Activated CD8-positive, alpha-beta memory T cell treated with anti-CD3 and anti-CD28 coated beads for 1 hour (primary cell): ENCODE measurements around the gene FBXO8.
A peak's percentile ranks its signal among the peaks of the same experiment; 100 is the strongest.
"Not testable (repeated sequence)": the region's sequence is repeated elsewhere in the genome, so short reads cannot be mapped to it uniquely, and the experiment has no call there.

ENCODE experiments used
- DNase-seq, 2 donors: peaks; one replicate each; pipeline ENCODE4 v3.0.0-alpha.2; 2020; ENCODE audit warnings: low read depth in 1 of 2; ENCODE audit errors: extremely low read depth in 1 of 2

FBXO8 gene, protein sequence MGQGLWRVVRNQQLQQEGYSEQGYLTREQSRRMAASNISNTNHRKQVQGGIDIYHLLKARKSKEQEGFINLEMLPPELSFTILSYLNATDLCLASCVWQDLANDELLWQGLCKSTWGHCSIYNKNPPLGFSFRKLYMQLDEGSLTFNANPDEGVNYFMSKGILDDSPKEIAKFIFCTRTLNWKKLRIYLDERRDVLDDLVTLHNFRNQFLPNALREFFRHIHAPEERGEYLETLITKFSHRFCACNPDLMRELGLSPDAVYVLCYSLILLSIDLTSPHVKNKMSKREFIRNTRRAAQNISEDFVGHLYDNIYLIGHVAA

DNA sequence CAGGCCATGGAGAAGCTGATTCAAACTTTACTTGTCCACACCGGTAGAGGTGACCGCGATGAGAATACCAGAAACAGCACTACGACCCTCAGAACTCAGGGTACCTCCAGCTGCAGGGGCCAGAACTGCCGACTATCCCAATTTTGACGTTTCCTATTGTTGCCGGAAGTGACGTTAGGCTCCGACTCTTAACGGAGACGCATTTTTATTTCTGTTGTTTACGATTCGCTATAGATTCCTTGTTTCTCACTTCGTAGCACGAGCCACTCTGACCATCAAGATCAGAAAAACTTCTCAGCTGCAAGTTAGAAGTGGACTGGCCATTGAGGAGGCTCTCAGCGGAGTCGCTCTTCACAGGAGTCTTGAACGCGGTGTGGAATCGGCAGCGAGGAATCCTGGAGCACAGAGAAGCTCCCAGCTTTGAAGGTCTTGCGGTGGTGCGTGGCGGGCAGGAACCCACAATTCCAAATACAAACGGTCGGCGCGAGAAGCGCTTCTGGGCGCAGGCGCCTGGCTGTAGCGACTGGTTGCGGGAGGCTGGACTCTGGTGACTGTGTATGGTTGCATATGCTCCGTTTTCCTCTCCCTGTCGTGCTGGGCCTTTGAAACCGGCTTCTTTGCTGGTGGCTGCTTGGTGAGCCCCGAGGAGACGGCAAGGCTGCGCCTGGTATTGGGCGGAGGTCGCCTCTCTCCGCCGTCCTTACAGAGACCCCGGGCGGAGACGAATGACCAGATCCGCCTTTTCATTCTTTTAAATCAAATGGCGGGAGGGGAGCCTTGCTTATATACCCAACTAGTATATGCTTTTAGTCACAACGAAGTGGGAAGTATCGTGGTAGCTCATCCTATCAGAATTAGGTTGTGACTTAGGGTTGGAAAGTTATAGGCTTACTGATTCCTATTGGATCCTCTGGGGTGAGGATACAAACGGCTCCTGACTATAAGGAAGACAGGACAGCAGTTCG lies at the start of gene FBXO8, which contains the start of gene CEP44:
Gene FBXO8 (minus strand): TSS at position 161 of the 965 bp plus-strand sequence. CDS start 20,575 bp downstream, outside the sequence.
Gene CEP44 (plus strand): TSS at position 405 of the 965 bp plus-strand sequence. CDS start 15,211 bp downstream, outside the sequence.
- DNase-seq: peak; percentile 20 to 40

DNA sequence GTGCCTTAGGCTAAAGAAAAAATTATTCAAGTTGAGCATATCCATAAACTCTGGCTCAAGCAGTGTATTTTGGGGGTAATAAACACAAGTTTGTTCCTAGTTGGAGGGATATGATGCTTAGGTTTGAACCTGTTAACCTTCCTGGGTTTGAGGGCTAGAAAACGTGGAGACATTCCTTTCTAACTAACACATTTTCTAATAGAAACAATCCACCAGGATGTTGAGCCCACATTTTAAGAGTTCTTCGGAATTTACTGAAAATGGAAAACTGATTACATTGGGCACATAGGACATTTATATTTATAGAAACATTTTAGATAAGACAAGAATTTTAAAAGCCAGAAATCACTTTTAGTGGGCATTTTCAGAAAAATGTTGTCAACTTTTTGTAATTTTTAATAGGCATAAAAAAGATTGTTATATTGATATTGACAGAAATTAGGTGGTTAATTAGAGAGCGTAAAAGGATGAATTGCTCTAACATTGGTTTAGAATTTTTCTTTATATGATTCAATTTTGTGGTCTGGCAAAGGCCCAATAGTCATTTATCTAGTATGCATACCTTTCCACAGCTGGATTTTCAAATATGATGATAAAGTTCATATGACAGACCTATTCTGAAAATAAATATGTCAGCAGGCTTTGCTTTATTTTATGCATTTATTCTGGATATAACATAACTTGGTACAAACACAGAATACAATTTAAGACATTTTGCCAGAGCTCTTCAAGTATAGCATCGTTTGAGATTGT lies 49.5 kb upstream of the FBXO8 start:
- DNase-seq: no peak

DNA sequence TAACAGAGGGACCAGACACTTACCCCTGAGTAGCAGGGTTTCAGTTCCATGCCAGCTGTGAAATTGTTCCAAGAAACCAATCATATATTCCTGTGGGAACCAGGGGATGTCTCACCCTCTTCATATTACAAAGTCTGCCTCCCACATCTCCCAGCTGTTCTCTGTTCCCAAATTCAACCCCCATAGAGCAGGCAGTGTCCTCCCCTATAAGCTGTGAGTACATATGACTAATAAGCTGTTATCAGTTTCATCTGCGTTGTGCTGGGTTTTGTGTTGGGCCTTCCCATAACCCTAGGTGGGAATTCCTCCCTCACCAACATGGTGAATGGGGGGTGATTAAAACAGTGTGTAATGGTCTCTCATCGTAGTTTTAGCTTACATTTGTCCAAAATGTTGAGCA lies 41.3 kb upstream of the FBXO8 start:
- no peak for DNase-seq

DNA sequence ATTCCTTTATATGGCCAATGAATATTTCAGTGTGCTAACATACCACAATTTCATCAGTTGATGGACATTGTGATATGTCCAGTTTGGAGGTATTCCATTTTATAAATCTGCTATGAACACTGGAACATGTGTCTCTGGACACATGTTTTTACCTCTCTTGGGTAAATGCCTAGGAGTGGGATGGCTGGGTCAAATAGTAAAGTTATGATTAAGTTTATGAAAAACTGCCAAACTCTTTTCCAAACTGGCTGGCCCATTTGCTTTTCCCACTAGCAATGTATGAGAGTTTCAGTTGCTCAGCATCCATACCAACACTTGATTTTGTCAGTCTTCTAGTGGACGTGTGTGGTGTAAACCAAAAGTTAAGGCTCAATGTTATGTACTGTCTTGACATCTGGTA lies 40.8 kb upstream of the FBXO8 start:
- DNase-seq: no peak

DNA sequence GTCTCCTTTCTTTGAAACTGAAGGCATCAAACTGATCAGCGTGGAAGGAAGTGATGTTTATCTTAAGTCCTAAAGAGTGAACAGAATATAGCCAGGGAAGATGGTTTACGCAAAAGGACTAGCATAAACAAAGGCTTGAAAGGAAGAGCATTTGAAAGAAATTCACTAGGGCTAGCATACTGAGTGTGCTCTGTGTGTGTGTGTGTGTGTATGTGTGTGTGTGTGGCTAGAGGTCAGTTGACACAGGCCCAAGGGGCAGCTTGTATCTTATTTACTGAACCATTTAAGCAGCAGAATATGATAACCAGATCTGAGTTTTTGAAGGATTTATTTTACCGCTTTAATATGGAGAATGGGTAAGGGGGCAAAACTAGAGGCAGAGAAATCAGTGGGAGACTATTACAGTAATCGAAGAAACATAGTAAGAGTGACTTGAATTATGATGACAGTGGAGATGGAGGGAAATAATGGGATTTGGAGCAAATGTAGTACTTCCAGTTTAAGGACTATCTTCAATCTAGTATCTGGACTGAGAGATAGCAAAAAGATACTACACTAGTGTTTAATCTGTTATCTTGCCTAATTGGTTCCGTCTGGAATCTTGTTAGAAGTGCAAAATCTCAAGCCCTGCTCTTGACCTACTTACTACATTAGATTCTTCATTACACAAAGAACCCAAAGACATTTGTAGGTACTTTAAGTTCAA lies 37.2 kb upstream of the FBXO8 start:
- DNase-seq: no peak

DNA sequence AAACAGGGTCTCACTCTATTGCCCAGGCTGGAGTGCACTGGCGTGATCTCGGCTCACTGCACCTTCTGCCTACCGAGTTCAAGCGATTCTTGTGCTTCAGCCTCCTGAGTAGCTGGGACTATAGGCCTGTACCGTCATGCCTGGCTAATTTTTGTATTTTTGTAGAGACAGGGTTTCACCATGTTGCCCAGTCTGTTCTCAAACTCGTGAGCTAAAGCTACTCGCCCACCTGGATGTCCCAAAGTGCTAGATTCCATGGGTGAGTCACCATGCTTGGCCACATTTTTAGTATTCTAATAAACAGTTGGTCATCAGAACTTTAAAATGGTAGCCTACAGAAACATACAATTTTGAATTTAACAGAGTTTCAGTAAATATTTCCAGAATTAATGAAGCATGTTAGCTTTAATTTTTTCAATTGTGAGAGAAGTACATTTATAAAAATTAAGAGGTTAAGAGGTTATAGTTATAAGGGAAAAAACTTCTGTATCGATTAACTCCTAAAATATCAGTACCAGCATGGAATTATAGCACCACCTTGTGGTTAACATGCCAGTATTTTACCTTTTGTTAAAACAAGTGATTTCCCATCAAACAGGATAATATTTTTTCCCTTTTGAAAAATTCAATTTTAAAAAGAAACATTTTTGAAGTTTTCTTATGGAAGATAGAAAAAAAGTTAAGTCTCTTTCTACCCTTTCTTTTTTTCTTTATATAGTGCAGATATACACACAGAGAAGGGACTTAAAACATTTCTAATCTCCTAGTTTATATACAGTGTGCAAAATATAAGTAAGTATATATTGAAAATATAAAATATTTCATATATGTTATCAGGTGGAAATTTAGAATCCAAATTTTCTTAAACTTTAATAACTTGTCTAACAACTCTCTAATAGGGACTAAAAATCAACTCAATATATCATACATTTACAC lies 35.6 kb upstream of the FBXO8 start:
- DNase-seq: no peak

DNA sequence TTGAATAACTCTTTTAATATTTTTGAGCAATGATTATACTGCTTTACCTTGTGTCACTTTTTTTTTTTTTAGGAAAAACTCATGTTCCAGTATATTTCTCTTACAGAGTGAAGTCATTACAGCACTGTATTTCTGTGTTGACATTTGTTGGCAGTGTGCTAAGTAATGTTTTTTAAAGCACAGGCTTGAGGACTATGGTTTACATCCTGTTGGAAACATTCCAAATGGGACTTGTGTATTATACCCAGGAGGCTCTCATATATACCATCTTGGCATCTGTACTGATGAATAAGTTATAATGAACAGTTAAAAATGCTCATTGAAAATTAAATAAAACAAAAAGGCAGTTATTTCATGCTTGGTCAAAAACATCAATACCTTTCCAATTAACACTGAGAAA lies 34.1 kb upstream of the FBXO8 start:
- no peak for DNase-seq

DNA sequence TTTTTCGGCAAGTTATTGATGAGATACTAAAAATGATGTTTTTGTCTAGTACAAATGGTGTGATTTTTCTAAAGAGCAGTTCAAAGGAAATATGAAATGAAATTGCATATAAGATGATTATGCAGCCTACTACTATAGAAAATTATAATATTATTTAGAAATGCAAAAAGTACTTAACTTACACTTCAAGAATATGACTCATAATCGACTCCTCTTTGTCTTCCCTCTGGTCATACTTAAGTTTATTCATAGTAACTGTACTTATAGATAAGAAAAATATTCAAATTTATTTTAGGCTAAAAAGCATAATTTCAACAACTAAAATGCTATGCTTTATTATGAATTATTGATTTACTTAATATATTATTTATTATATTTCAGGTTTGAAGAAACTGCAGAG lies 33.5 kb upstream of the FBXO8 start:
- no peak for DNase-seq

DNA sequence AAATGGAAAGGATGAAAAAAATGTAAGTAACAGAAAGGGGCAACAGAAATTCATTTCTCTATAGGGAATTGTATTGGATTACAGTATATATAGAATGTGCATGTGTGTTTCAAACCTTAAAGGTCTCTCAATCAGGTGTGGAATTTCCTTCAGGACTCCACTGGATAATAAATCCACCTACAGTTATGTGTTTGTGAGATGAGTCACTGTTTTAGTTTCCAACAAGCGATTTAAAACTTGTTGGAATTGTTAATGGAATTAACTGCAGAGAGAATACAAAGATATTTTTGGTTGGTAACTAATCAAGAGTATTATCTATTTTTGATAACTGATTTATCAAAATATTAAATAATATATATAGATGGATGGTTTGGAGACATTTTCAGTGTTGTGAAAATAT lies 33.1 kb upstream of the FBXO8 start:
- DNase-seq: no peak

DNA sequence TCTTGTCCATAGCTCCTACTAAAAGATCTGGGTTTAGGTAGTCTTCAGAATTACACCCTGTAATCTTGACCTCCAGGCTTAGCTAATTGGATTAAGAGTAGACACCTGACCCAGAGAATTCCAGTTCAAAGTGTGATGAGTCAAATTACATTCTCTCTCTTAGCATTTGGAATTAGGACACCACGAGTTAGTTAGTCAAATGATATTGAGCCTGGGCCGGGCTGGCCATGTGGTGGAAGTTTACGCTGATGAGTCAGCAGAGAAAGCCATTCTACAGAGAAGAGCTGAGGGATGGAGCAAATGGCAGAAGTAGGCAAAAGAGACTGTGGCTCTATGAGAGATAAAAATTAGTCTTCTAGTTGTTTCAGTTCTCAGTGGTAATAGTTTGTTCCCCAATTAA lies 31.3 kb upstream of the FBXO8 start:
- no peak for DNase-seq

DNA sequence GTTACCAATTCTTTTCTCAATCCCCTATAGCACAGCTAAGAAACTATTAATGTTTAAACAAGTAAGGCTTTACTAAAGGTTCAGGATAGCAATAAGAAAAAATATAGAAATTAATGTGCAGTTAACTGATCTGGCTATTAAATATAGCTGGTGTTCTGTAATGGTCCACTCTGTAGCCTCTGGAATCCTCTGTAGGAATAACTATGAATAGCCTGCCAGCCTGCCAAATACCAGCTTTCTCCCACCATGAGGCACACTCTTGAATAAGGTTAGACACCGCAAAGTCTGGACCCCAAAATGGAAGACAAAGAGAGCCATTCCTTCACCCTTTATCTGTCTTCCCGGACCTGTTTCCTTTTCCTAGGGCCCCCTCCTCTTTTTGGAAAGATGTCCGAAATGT lies 30.8 kb upstream of the FBXO8 start:
- DNase-seq: no peak

DNA sequence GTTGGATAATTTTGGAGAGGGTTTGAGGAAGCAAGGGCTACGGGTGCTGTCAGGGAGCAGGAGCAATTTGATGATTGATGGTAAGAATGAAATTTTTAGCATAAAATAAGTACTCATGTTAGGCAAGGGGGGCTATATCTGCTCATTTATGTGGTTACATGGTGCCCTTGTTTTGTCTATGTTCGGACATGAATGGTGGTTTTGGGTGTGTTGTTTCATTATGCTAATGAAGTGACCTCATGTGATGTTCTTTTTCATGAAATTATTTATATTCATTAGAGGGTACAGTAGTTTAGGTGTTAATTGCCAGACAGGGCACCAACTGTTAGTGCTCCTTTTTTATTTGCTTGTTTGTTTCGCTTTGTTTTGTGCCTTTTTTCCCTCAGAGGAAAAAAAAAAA lies 29.5 kb upstream of the FBXO8 start:
- no peak for DNase-seq

DNA sequence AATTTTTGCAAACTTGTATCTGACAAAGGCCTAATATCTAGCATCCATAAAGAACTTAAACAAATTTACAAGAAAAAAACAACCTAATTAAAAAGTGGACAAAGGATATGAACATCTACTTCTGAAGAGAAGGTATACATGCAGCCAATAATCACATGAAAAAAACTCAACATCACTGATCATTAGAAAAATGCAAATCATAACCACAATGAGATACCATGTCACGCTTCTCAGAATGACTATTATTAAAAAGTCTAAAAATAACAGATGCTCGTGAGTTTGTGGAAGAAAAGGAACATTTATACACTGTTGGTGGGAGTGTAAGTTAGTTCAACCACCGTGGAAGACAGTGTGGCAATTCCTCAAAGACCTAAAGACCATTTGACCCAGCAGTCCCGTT lies 24.2 kb upstream of the FBXO8 start:
- no peak for DNase-seq

DNA sequence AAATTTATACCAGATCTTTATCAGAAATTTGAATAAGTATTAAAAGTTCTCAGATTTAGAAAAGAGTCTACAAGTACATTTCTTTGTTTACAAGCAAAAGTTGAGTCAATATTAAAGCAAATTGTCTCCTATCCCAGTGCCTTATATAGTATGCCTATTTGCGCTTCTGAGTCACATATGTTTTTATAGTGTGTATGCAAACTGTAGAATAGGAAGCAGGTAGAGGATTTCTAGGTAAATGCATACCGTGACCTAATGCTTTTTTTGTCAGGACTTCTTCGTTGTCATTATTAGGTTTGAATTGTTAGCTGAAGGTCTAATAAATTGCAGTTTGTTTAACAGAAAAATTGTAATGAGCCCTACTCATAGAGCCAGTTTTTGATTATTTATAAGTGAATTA lies 22.5 kb upstream of the FBXO8 start:
- DNase-seq: no peak

DNA sequence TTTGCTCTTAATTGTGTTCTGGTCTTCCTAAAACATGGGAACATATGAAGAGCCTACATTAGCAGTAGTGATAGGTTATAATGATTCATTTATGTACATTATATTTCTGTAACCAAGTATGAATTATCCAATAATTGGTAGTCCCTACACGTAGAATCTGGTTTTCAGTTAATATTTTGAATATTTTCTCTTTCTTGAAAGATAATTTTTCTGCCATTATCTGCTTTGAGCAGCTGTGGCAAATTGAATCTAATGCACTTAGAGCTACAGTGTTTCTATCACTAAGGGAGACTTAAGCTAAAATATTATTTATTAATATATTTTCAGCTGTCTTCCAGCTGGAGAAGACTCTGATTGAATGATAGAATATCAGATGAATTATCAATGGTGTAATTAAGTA lies 21.2 kb upstream of the FBXO8 start:
- DNase-seq: no peak

DNA sequence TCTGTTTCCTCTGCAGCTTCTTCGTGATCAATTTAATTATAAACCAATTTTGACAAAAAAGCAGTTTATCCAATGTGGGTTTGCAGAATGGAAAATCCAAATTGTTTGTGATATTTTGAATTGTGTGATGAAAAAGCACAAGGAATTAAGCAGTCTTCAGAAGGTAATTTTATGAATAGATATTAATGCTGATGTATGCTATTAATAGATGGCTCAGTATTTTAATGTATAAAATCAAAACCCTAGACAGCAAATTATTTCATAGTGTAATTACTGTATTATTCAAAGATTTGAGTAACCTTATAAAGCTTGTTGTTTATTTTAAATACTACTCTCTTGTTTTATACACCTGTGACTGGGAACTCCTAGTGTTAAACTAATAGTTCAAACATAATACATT lies 20.2 kb upstream of the FBXO8 start:
- DNase-seq: no peak

DNA sequence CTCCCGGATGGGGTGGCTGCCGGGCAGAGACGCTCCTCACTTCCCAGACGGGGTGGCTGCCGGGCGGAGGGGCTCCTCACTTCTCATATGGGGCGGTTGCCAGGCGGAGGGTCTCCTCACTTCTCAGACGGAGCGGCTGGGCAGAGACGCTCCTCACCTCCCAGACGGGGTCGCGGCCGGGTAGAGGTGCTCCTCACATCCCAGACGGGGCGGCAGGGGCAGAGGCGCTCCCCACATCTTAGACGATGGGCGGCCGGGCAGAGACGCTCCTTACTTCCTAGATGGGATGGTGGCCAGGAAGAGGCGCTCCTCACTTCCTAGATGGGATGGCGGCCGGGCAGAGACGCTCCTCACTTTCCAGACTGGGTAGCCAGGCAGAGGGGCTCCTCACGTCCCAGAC lies 11.7 kb upstream of the FBXO8 start:
- not testable (repeated sequence) for DNase-seq

DNA sequence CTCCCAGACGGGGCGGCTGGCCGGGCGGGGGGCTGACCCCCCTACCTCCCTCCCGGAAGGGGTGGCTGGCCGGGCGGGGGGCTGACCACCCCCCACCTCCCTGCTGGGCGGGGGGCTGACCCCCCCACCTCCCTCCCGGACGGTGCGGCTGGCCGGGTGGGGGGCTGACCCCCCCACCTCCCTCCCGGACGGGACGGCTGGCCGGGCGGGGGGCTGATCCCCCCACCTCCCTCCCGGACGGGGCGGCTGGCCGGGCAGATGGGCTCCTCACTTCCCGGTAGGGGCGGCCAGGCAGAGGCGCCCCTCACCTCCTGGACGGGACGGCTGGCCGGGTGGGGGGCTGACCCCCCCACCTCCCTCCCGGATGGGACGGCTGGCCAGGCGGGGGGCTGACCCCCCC lies 11.2 kb upstream of the FBXO8 start:
- DNase-seq: not testable (repeated sequence)

DNA sequence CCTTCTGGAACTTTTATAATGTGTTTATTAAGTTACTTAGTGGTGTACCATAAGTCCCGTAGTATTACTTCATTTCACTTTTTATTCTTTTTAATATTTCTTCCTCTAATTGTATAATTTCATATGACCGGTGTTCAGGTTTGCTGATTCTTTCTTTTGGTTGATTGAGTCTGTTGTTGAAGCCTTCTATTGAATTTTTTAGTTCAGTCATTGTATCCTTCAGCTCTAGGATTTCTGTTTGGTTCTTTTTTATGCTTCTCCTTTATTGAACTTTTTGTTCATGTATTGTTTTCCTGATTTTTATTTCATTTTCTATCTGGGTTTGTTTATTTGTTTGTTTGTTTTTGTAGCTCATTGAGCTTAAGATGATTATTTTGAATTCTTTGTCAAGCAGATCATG lies 9.0 kb upstream of the FBXO8 start:
- no peak for DNase-seq

DNA sequence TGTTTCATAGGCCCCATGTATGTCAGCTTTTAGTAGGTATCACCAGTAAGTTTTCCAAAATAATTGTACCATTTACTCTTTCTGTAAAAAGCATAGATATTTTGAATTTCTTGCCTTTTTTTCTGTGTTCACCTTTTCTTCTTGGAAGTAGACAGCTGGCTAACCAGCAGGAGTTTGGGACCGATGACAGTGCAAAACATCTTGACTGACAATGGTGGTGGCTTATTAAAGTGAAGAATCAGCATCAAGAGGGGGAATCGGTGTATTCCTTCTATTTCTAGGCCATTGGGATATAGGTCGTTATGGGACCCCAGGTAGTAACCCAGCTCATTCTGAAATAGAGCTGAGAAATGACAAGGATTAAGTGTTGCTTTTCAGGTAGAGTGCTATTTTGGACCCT lies 3.4 kb upstream of the FBXO8 start:
- DNase-seq: no peak
